LoVo (cell line): ENCODE measurements around the gene S100A8.
A peak's percentile ranks its signal among the peaks of the same experiment; 100 is the strongest.
"Not testable (repeated sequence)": the region's sequence is repeated elsewhere in the genome, so short reads cannot be mapped to it uniquely, and the experiment has no call there.

Source experiments
- DNase-seq: peaks from one replicate; pipeline ENCODE4 v3.0.0-alpha.2; 2016; ENCODE audit warnings: low spot score

The S100A8 gene

GRCh38 chr1:153415850-153416570 lies 25.1 kb upstream of the S100A8 start, which contains the start of gene S100A7A:
TSS of gene S100A7A (plus strand) at chr1:153416520. CDS start at chr1:153418083, 1,563 bp downstream.
- DNase-seq: no peak

GRCh38 chr1:153413961-153414360 lies 23.1 kb upstream of the S100A8 start:
- DNase-seq: not testable (repeated sequence)

- not testable (repeated sequence) for DNase-seq
These were observed 16.4 kb upstream of the S100A8 start for GRCh38 chr1:153407274-153407673.

- DNase-seq: not testable (repeated sequence)
These were observed 15.1 kb upstream of the S100A8 start for GRCh38 chr1:153405825-153406599.

- DNase-seq: no peak
These were observed 13.9 kb upstream of the S100A8 start for GRCh38 chr1:153404768-153405167.

- no peak for DNase-seq
These were observed 13.3 kb upstream of the S100A8 start for GRCh38 chr1:153404086-153404635.

GRCh38 chr1:153403421-153404085 lies 12.7 kb upstream of the S100A8 start:
- no peak for DNase-seq

GRCh38 chr1:153402226-153402625 lies 11.4 kb upstream of the S100A8 start:
- DNase-seq: no peak

GRCh38 chr1:153401461-153401860 lies 10.6 kb upstream of the S100A8 start:
- no peak for DNase-seq

- no peak for DNase-seq
These were observed 9.4 kb upstream of the S100A8 start for GRCh38 chr1:153400244-153400643.

GRCh38 chr1:153399401-153400055 lies 8.7 kb upstream of the S100A8 start:
- DNase-seq: no peak

- no peak for DNase-seq
These were observed 7.2 kb upstream of the S100A8 start for GRCh38 chr1:153397924-153398651.

GRCh38 chr1:153397051-153397923 lies 6.4 kb upstream of the S100A8 start:
- DNase-seq: no peak

GRCh38 chr1:153396461-153396860 lies 5.6 kb upstream of the S100A8 start:
- no peak for DNase-seq

- no peak for DNase-seq
These were observed 4.9 kb upstream of the S100A8 start for GRCh38 chr1:153395776-153396175.

GRCh38 chr1:153395136-153395685 lies 4.3 kb upstream of the S100A8 start:
- DNase-seq: peak; percentile 6

- no peak for DNase-seq
These were observed 3.5 kb upstream of the S100A8 start for GRCh38 chr1:153394391-153394790.

GRCh38 chr1:153393926-153394325 lies 3.1 kb upstream of the S100A8 start:
- no peak for DNase-seq

GRCh38 chr1:153392822-153393221 lies 1.9 kb upstream of the S100A8 start:
- DNase-seq: no peak

- no peak for DNase-seq
These were observed 1.4 kb upstream of the S100A8 start for GRCh38 chr1:153392258-153392657.
